DMS153 treated with DMSO at 0.1 percent for 48 hours (cell line): ENCODE data around the gene RNF181.
"Not testable (repeated sequence)": the region's sequence is repeated elsewhere in the genome, so short reads cannot be mapped to it uniquely, and the experiment has no call there.

Source experiments
- DNase-seq: peaks from one replicate; lab custom pipeline; 2025; ENCODE audit not compliant: unreplicated experiment; lab: John Stamatoyannopoulos, UW

RNF181 gene

DNA sequence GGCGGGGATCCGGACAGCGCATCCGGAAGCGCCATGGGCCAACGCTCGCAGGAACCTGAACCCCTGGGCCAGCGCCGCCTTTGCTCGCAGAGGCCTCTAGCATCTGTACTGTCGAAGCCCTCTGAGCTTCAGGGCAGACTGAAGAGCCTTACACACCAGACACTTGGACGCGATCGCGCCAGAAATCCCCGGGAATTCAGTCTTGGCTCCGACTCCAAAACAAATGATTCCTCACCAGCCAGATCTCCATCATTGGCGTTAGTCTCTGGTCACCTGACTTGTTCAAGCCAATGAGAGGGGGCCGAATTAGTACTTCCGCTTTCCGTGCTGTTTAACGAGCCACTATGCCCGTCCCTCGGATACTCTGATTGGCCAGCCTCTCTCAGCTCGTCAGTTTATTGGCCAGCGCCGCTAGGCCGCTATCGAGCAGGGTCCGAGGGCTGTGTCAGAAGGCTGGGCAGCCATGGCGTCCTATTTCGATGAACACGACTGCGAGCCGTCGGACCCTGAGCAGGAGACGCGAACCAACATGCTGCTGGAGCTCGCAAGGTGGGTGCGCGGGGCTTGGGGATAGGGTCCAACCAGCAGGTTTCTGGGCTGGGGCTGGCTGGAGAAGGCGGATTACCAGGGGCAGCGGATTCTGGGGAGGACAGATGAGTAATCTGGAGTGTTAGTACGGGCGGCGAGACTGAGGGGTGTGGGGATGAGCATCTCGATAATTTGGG, at the start of gene RNF181:
TSS of gene RNF181 (plus strand) at position 445 of the 725 bp plus-strand sequence. CDS start at position 464, 19 bp downstream.
- peak; percentile 88 for DNase-seq

- no peak for DNase-seq
Observed at GRCh38 chr2:85545780-85546240, 49.7 kb upstream of the RNF181 start.

GRCh38 chr2:85547089-85547858, 48.3 kb upstream of the RNF181 start:
- DNase-seq = no peak

- DNase-seq = no peak
Observed at GRCh38 chr2:85547859-85548607, 47.5 kb upstream of the RNF181 start.

DNA sequence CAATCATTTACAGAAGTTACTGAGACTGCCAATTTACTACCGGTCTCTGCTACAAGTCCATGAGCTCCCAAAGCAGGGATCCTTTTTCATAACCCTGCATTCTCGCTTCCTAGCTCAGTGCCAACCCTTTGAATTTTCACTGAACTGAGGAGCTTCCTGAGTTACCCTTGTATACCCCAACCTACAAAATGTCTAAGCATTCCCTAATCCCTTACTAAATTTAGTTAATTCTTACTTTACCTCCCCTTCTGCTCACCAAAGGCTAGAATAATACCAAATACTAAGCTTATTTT, 47.0 kb upstream of the RNF181 start:
- no peak for DNase-seq

GRCh38 chr2:85549095-85549494, 46.5 kb upstream of the RNF181 start:
- DNase-seq = no peak

DNA sequence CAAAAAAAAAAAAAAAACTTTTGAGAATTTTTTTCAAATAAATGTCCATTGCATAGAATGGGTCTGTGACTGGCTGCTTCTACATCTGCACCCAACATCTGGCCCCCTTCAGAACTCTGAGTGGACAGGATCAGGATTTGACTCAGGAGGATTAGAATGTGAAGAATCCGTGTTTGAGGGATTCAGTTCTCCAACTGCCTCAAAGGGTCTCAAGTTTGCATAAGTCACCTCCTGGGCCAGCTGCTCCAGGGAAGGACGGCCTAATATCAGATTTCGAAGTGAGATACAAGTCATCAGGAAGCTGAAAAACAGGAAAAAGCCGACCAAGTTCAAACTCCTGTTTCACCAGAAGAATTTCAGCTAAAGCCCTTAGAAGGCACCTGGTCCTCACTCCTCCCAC, 45.7 kb upstream of the RNF181 start:
- no peak for DNase-seq

GRCh38 chr2:85550486-85550885, 45.1 kb upstream of the RNF181 start:
- DNase-seq = no peak

- DNase-seq = peak; percentile 69
Observed at GRCh38 chr2:85551698-85552678, 43.6 kb upstream of the RNF181 start.

GRCh38 chr2:85553184-85553583, 42.4 kb upstream of the RNF181 start:
- no peak for DNase-seq

DNA sequence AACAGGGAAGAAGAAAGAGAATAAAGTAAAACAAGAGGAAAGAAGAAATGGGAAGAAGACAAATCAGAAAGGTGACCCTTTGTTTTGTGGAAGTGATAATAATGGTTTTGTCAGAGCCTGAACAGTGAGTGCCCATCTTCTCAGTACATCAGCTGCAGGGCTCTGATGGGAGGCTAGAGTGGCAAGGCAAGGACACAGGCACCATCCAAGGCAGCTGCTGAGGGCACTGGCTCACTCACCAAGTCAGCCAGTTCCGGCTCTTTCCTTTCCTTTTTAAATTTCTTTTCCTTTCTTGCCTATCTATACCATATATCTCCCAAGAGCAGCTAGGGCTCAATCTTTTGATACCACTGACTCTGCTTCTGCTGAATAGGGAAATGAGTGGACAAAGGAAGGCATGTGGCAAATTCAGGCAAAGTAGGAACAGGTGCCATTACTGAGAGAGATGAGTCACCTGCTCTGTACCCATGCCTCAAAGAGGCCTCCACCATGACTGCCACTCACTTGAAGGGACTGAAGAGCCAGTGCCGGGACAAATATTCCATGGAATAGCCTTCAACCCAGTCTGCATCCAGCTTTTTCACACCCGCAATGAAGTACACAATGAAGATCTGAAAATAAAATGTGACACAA, 40.4 kb upstream of the RNF181 start:
- DNase-seq = no peak

DNA sequence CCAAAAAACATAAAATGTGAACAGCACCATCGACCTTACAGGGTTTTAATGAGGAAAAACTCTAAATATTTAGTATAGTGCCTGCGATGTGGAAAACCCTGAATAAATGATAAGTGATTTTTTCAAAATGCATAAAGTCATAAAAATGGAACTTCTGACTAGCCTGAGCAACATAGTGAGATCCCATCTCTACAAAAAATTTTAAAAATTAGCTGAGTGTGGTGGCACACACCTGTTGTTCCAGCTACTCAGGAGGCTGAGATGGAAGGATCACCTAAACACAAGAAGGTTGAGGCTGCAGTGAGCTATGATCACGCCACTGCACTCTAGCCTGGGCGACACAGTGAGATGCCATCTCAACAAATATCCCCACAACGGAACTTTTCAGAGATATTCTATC, 38.4 kb upstream of the RNF181 start:
- DNase-seq = no peak

DNA sequence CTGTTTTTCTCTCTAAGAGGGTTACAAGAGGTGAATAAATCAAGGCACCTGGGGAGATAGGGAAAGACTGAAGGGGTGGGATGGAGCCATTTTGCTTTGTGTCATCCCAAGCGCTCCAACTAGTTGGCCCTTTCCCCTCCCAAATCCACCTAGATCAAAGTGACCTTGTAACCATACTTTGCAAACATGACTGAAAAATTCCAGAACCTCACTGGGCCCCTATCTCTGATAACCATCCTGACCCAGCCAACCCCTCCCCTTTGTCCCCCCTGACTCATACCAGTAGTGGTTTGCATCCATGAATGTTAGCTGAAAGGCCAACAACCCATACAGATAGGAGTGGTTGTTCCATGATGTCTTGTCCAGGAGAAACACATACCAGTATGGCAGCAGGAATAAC, 37.4 kb upstream of the RNF181 start:
- no peak for DNase-seq

DNA sequence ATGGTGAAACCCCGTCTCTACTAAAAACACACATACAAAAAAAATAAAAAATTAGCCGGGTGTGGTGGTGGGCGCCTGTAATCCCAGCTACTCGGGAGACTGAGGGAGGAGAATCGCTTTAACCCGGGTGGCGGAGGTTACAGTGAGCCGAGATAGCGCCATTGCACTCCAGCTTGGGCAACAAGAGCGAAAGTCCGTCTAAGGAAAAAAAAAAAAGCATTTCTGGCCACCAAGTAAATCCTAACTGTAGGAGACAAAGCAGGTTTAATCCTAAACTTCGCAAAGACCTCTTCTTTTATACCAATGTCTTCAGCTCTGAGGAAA, 35.2 kb upstream of the RNF181 start:
- not testable (repeated sequence) for DNase-seq

DNA sequence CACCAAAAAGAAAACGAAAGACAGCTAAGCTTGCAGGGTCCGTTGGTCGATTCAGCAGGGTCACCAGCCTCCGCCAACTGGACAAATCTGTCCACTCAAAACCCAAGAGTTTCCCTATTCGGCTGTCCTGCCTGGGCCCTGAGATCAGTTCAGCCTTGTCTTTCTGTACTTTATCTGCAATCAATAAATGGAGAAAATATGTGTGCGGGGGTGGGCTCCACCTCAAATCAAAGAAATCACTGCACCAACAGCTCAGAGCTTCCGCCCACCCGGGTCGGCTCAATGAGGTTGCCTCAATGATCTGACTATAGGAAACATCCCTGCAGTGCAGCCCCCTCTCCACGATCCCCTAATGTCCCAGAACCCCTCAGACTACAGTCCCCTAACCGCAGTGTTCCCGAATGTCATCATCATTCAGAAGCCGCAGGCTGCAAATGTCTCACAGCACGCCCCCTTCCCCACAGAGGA, 34.7 kb upstream of the RNF181 start:
- no peak for DNase-seq

DNA sequence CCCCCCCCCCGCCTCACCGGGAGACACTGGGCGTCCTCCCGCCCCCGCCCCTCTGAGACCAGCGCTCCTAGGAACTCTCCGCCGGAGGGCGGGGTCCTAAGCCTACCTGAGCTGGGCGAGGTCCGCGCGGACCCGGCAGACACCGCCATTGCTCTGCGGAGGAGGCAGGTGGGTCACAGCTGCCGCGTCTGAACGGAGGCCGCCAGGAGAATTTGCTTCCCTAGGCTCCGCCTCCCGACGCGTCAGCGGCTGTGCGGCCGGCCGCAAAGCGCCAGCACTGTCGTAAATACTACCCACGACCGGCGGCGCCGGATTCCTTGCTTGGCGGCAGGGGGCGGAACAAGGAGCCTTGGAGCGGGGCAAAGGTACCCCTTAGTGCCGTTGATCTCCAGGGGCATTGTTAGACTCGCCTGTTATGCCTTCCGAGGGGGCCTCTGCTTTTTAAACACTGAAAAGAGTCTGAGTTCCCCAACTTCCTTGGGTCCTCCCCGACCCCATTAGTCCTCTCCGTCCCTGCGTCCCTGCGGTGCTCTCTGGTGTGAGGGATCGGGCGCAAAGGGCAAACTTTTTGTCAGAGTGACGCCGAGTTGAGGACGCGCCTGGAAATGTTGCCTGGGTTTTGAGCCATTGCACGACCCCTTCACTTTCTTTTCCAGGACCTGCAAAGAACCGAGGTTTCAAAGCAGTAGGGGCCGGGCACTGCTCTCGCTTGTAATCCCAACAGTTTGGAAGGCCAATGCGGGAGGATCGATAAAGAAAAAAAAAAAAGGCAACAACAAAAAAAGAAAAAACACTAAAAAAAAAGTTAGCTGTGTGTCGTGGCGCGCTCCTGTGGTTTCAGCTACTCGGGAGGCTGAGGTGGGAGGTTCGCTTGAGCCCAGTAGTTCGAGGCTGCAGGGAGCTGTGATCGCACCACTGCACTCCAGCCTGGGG, 34.0 kb upstream of the RNF181 start, which contains the start of gene GGCX:
TSS of gene GGCX (minus strand) at position 214 of the 933 bp plus-strand sequence. CDS start at position 149, 65 bp downstream.
- DNase-seq = peak; percentile 90

- DNase-seq = no peak
Observed at GRCh38 chr2:85564144-85564563, 31.4 kb upstream of the RNF181 start.

DNA sequence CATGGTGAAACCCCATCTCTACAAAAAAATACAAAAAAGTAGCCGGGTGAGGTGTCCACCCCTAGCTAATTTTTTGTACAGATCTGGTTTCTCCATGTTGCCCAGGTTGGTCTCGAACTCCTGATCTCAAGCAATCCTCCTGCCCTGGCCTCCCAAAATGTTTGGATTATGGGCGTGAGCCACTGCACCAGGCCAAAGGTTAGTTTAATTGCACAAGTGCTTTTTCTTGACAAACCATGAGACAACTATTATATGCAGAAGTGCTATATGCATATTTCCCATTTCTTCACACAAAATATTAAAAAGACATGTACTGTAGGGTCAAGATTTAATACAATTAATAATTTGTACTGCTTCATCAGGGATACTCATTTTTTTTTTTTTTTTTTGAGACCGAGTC, 29.3 kb upstream of the RNF181 start:
- no peak for DNase-seq

- no peak for DNase-seq
Observed at GRCh38 chr2:85575739-85576138, 19.8 kb upstream of the RNF181 start.
